Activated naive CD4-positive, alpha-beta T cell treated with anti-CD3 and anti-CD28 coated beads, Interleukin-2, amount 50 U/mL, for 16 hours (primary cell): Measurements from ENCODE around the gene SUGCT.
"Not testable (repeated sequence)": the region's sequence is repeated elsewhere in the genome, so short reads cannot be mapped to it uniquely, and the experiment has no call there.

Experiments used
- DNase-seq: peaks from one replicate; pipeline ENCODE4 v3.0.0-alpha.2; 2020

The SUGCT gene

GRCh38 chr7:40268810-40269209 lies 134.0 kb downstream of the SUGCT start:
- not testable (repeated sequence) for DNase-seq

GRCh38 chr7:40276061-40276460 lies 141.3 kb downstream of the SUGCT start:
- no peak for DNase-seq

GRCh38 chr7:40279991-40280390 lies 145.2 kb downstream of the SUGCT start:
- no peak for DNase-seq

- no peak for DNase-seq
Observed at GRCh38 chr7:40282858-40283257, 148.1 kb downstream of the SUGCT start.

GRCh38 chr7:40283391-40283790 lies 148.6 kb downstream of the SUGCT start:
- DNase-seq, result no peak

GRCh38 chr7:40288827-40289226 lies 154.0 kb downstream of the SUGCT start:
- DNase-seq, result no peak

GRCh38 chr7:40297741-40298311 lies 163.0 kb downstream of the SUGCT start:
- DNase-seq, result no peak

- no peak for DNase-seq
Observed at GRCh38 chr7:40298421-40298820, 163.6 kb downstream of the SUGCT start.

GRCh38 chr7:40299097-40299496 lies 164.3 kb downstream of the SUGCT start:
- DNase-seq, result no peak

GRCh38 chr7:40300146-40300670 lies 165.4 kb downstream of the SUGCT start:
- no peak for DNase-seq

- DNase-seq, result no peak
Observed at GRCh38 chr7:40301486-40302068, 166.8 kb downstream of the SUGCT start.

- DNase-seq, result no peak
Observed at GRCh38 chr7:40303996-40304395, 169.2 kb downstream of the SUGCT start.

- DNase-seq, result no peak
Observed at GRCh38 chr7:40305229-40305628, 170.4 kb downstream of the SUGCT start.

- no peak for DNase-seq
Observed at GRCh38 chr7:40306025-40306424, 171.2 kb downstream of the SUGCT start.

GRCh38 chr7:40306596-40306995 lies 171.8 kb downstream of the SUGCT start:
- no peak for DNase-seq

GRCh38 chr7:40310258-40310657 lies 175.5 kb downstream of the SUGCT start:
- no peak for DNase-seq

GRCh38 chr7:40311307-40311706 lies 176.5 kb downstream of the SUGCT start:
- DNase-seq, result no peak

GRCh38 chr7:40315277-40315676 lies 180.5 kb downstream of the SUGCT start:
- DNase-seq, result no peak

- DNase-seq, result no peak
Observed at GRCh38 chr7:40316176-40316575, 181.4 kb downstream of the SUGCT start.

- no peak for DNase-seq
Observed at GRCh38 chr7:40324914-40325313, 190.1 kb downstream of the SUGCT start.

- DNase-seq, result no peak
Observed at GRCh38 chr7:40327113-40327512, 192.3 kb downstream of the SUGCT start.

GRCh38 chr7:40327873-40328272 lies 193.1 kb downstream of the SUGCT start:
- DNase-seq, result no peak

- no peak for DNase-seq
Observed at GRCh38 chr7:40329601-40330153, 194.9 kb downstream of the SUGCT start.

- DNase-seq, result no peak
Observed at GRCh38 chr7:40330408-40330807, 195.6 kb downstream of the SUGCT start.

GRCh38 chr7:40331915-40332314 lies 197.1 kb downstream of the SUGCT start:
- no peak for DNase-seq
